HG02870 (cell line): ENCODE measurements around the gene GRIK1.
A peak's percentile ranks its signal among the peaks of the same experiment; 100 is the strongest.

Experiments used
- ATAC-seq: cut with Tn5 transposase; IDR thresholded peaks from one replicate; pipeline ENCODE4 v1.9.1; 2021; ENCODE audit warnings: mild to moderate bottlenecking, moderate library complexity; ENCODE audit not compliant: unreplicated experiment

Gene GRIK1

GRCh38 chr21:29648710-29649240, 291.0 kb downstream of the GRIK1 start:
- no peak for ATAC-seq

- ATAC-seq = no peak
Measured at GRCh38 chr21:29647353-29647781, 292.4 kb downstream of the GRIK1 start.

- ATAC-seq = no peak
Measured at GRCh38 chr21:29645666-29646553, 293.9 kb downstream of the GRIK1 start.

- no peak for ATAC-seq
Measured at GRCh38 chr21:29643289-29643688, 296.5 kb downstream of the GRIK1 start.

- no peak for ATAC-seq
Measured at GRCh38 chr21:29642551-29643245, 297.1 kb downstream of the GRIK1 start.

- no peak for ATAC-seq
Measured at GRCh38 chr21:29641635-29642550, 297.9 kb downstream of the GRIK1 start.

- ATAC-seq = no peak
Measured at GRCh38 chr21:29641001-29641634, 298.7 kb downstream of the GRIK1 start.

- ATAC-seq = peak; percentile 51
Measured at GRCh38 chr21:29640080-29640508, 299.7 kb downstream of the GRIK1 start.

- peak; percentile 44 for ATAC-seq
Measured at GRCh38 chr21:29639366-29640079, 300.3 kb downstream of the GRIK1 start.

- peak; percentile 48 for ATAC-seq
Measured at GRCh38 chr21:29638761-29639327, 301.0 kb downstream of the GRIK1 start.

GRCh38 chr21:29638138-29638537, 301.7 kb downstream of the GRIK1 start:
- ATAC-seq = no peak

- ATAC-seq = no peak
Measured at GRCh38 chr21:29637553-29637952, 302.2 kb downstream of the GRIK1 start.

GRCh38 chr21:29637134-29637533, 302.7 kb downstream of the GRIK1 start:
- no peak for ATAC-seq

GRCh38 chr21:29634418-29634817, 305.4 kb downstream of the GRIK1 start:
- no peak for ATAC-seq

GRCh38 chr21:29633756-29634155, 306.0 kb downstream of the GRIK1 start:
- no peak for ATAC-seq

- no peak for ATAC-seq
Measured at GRCh38 chr21:29630441-29630840, 309.4 kb downstream of the GRIK1 start.

- no peak for ATAC-seq
Measured at GRCh38 chr21:29627905-29628304, 311.9 kb downstream of the GRIK1 start.

GRCh38 chr21:29626801-29627470, 312.9 kb downstream of the GRIK1 start:
- no peak for ATAC-seq

GRCh38 chr21:29625990-29626389, 313.8 kb downstream of the GRIK1 start:
- no peak for ATAC-seq
